ENCODE results near the gene BATF3. TPM values are rescaled to one million over a fixed set of nuclear protein-coding genes. Genes with fewer than 3 reads are reported as not detected.

Gene BATF3
- total RNA-seq, 1 donor from 2014 or later = 0.53 TPM

- Mint-ChIP-seq H3K27ac (no peak overlapping the region), H3K9me3 (ENCODE audit: low read depth) (no peaks in the 10 kb centered on the region), H3K4me1 (ENCODE audit: low read depth) (peaks cover 14% of the 10 kb centered on the region), H3K4me3 (ENCODE audit: low read depth) (no peak overlapping the region), H3K36me3 (ENCODE audit: insufficient read depth) (no peaks in the 10 kb centered on the region), H3K27me3 (peaks cover 32% of the 10 kb centered on the region)
- TF ChIP-seq CTCF (IDR thresholded peaks at IDR 0.05; ENCODE audit: unreplicated experiment) = no peak
- no peak for DNase-seq (ENCODE audit: low spot score, unreplicated experiment)
Observed at GRCh38 chr1:212683357-212683722, 16.3 kb downstream of the BATF3 start.

GRCh38 chr1:212680680-212681389 is 18.8 kb downstream of the BATF3 start:
- peaks cover 14% of the 10 kb centered on the region for H3K4me1 Mint-ChIP-seq (ENCODE audit: low read depth)
- no peaks in the 10 kb centered on the region for H3K36me3 Mint-ChIP-seq (ENCODE audit: insufficient read depth)
- H3K27me3 Mint-ChIP-seq = peaks cover 35% of the 10 kb centered on the region
- DNase-seq (ENCODE audit: low spot score, unreplicated experiment) = no peak
- no peak overlapping the region for H3K27ac Mint-ChIP-seq
- TF ChIP-seq CTCF (IDR thresholded peaks at IDR 0.05; ENCODE audit: unreplicated experiment) = no peak
- H3K9me3 Mint-ChIP-seq (ENCODE audit: low read depth) = no peaks in the 10 kb centered on the region
- H3K4me3 Mint-ChIP-seq (ENCODE audit: low read depth) = no peak overlapping the region

- H3K9me3 Mint-ChIP-seq (ENCODE audit: low read depth) = no peaks in the 10 kb centered on the region
- no peak overlapping the region for H3K4me3 Mint-ChIP-seq (ENCODE audit: low read depth)
- peaks cover 10% of the 10 kb centered on the region for H3K4me1 Mint-ChIP-seq (ENCODE audit: low read depth)
- no peak for TF ChIP-seq CTCF (IDR thresholded peaks at IDR 0.05; ENCODE audit: unreplicated experiment)
- H3K27ac Mint-ChIP-seq = no peak overlapping the region
- no peak for DNase-seq (ENCODE audit: low spot score, unreplicated experiment)
- H3K27me3 Mint-ChIP-seq = peaks cover 15% of the 10 kb centered on the region
- H3K36me3 Mint-ChIP-seq (ENCODE audit: insufficient read depth) = no peaks in the 10 kb centered on the region
Observed at GRCh38 chr1:212678456-212679410, 20.9 kb downstream of the BATF3 start.

- no peak for DNase-seq (ENCODE audit: low spot score, unreplicated experiment)
- Mint-ChIP-seq H3K9me3 (ENCODE audit: low read depth) (no peaks in the 10 kb centered on the region), H3K27me3 (peaks cover 21% of the 10 kb centered on the region), H3K4me1 (ENCODE audit: low read depth) (peaks cover 10% of the 10 kb centered on the region), H3K4me3 (ENCODE audit: low read depth) (no peak overlapping the region), H3K27ac (no peak overlapping the region), H3K36me3 (ENCODE audit: insufficient read depth) (no peaks in the 10 kb centered on the region)
- TF ChIP-seq CTCF (IDR thresholded peaks at IDR 0.05; ENCODE audit: unreplicated experiment) = no peak
Observed at GRCh38 chr1:212677573-212677972, 22.1 kb downstream of the BATF3 start.

- H3K36me3 Mint-ChIP-seq (ENCODE audit: insufficient read depth) = no peaks in the 10 kb centered on the region
- peaks cover 10% of the 10 kb centered on the region for H3K4me1 Mint-ChIP-seq (ENCODE audit: low read depth)
- no peaks in the 10 kb centered on the region for H3K9me3 Mint-ChIP-seq (ENCODE audit: low read depth)
- H3K4me3 Mint-ChIP-seq (ENCODE audit: low read depth) = no peak overlapping the region
- DNase-seq (ENCODE audit: low spot score, unreplicated experiment) = no peak
- H3K27me3 Mint-ChIP-seq = peaks cover 24% of the 10 kb centered on the region
- H3K27ac Mint-ChIP-seq = no peak overlapping the region
- no peak for TF ChIP-seq CTCF (IDR thresholded peaks at IDR 0.05; ENCODE audit: unreplicated experiment)
Observed at GRCh38 chr1:212677136-212677535, 22.5 kb downstream of the BATF3 start.

Data from progenitor cell of endocrine pancreas (in vitro differentiated cells).